ENCODE measurements around the gene PLK1. TPM values are rescaled to one million over a fixed set of nuclear protein-coding genes. Genes with fewer than 3 reads are reported as not detected.

PLK1 gene
- total RNA-seq, 3 donors from 2014 or later: 0.66 to 4.3 (median 1.3) TPM

DNA sequence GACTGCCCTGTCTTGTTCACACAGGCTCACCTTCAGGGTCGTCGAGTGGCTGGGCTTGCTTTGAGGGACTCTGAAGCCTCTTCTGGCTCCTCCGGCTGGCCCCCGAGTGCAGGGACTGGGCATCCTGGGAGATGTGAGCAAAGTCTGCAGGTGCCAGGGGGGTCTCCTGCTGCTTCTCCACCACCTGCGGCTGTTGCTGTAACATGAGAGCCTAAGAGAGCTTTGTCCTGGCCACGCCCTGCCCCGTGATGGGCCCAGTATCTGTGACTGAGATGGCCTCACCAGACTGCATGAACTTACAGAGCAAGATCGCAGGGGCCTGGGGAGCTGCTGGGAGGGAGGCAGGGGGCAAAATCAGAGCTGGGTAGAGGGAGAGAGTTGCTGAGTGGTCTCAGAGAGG is 21.8 kb downstream of the PLK1 start:
- no peaks in the 10 kb centered on the region for H3K9me3 ChIP-seq
- DNase-seq (ENCODE audit: low spot score in 2 of 2): no peak
- H3K36me3 ChIP-seq: no peaks in the 10 kb centered on the region
- no peak overlapping the region for H3K4me3 ChIP-seq
- no peak for TF ChIP-seq POLR2A (IDR thresholded peaks at IDR 0.05)
- TF ChIP-seq, protein P1, sequence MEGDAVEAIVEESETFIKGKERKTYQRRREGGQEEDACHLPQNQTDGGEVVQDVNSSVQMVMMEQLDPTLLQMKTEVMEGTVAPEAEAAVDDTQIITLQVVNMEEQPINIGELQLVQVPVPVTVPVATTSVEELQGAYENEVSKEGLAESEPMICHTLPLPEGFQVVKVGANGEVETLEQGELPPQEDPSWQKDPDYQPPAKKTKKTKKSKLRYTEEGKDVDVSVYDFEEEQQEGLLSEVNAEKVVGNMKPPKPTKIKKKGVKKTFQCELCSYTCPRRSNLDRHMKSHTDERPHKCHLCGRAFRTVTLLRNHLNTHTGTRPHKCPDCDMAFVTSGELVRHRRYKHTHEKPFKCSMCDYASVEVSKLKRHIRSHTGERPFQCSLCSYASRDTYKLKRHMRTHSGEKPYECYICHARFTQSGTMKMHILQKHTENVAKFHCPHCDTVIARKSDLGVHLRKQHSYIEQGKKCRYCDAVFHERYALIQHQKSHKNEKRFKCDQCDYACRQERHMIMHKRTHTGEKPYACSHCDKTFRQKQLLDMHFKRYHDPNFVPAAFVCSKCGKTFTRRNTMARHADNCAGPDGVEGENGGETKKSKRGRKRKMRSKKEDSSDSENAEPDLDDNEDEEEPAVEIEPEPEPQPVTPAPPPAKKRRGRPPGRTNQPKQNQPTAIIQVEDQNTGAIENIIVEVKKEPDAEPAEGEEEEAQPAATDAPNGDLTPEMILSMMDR (IDR thresholded peaks at IDR 0.05): no peak
- TF ChIP-seq POLR2AphosphoS5 (IDR thresholded peaks at IDR 0.05): no peak
- intact Hi-C loops (cut with DNase I; ENCODE audit: low total_unique reads): no loop called here
- H3K27ac ChIP-seq: no peak overlapping the region
- no peaks in the 10 kb centered on the region for H3K27me3 ChIP-seq
- H3K4me1 ChIP-seq: no peaks in the 10 kb centered on the region

DNA sequence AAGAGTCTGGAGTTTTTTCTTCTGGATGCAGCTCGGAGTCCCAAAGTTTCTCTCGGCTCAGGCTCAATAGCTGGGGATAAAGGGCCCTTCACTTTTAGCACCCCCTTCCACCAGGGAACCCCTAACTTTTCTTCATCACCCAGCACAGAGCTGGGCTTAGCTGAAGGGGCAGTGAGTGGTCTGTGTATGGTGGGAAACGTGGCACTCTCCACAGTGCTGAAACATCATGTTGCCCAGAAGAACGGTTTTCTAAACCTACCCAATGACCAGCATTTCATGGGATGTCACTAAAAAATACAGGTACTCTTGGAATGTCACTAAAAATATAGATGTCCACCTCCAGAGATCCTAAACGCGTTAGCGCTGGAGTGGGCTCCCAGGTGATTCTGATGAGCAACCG is 22.4 kb downstream of the PLK1 start:
- Histone ChIP-seq H3K36me3 (no peaks in the 10 kb centered on the region), H3K27ac (no peak overlapping the region), H3K4me1 (no peaks in the 10 kb centered on the region), H3K4me3 (no peak overlapping the region), H3K27me3 (no peaks in the 10 kb centered on the region), H3K9me3 (no peaks in the 10 kb centered on the region)
- TF ChIP-seq POLR2A (IDR thresholded peaks at IDR 0.05) (no peak), POLR2AphosphoS5 (IDR thresholded peaks at IDR 0.05) (no peak)
- TF ChIP-seq, protein P1 (IDR thresholded peaks at IDR 0.05): no peak
- intact Hi-C loops (cut with DNase I; ENCODE audit: low total_unique reads): no loop called here
- no peak for DNase-seq (ENCODE audit: low spot score in 2 of 2)

DNA sequence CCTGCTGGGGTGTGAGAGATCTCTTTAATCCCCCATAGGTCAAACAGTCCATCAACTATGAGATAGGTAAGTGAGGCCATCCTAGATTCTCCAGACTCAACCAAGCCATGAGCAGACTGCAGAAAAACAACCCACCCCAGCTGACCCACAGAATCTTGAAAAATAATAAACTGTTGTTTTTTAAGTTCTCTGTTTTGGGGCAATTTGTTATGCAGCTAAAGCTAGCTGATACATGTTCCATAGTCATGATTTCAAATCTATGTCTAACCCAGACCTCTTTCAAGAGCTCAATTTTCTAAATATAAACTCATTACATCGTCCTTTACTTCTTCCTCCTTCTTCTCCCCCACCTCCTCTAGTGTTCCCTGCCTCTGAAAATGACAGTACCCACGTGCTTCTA is 24.3 kb downstream of the PLK1 start:
- no peak overlapping the region for H3K4me3 ChIP-seq
- H3K27me3 ChIP-seq: no peaks in the 10 kb centered on the region
- no peak for DNase-seq (ENCODE audit: low spot score in 2 of 2)
- no peak for TF ChIP-seq POLR2A (IDR thresholded peaks at IDR 0.05)
- TF ChIP-seq, protein P1 (IDR thresholded peaks at IDR 0.05): no peak
- no peak for TF ChIP-seq POLR2AphosphoS5 (IDR thresholded peaks at IDR 0.05)
- intact Hi-C loops (cut with DNase I; ENCODE audit: low total_unique reads): no loop called here
- H3K4me1 ChIP-seq: no peaks in the 10 kb centered on the region
- no peaks in the 10 kb centered on the region for H3K36me3 ChIP-seq
- H3K27ac ChIP-seq: no peak overlapping the region
- H3K9me3 ChIP-seq: no peaks in the 10 kb centered on the region

DNA sequence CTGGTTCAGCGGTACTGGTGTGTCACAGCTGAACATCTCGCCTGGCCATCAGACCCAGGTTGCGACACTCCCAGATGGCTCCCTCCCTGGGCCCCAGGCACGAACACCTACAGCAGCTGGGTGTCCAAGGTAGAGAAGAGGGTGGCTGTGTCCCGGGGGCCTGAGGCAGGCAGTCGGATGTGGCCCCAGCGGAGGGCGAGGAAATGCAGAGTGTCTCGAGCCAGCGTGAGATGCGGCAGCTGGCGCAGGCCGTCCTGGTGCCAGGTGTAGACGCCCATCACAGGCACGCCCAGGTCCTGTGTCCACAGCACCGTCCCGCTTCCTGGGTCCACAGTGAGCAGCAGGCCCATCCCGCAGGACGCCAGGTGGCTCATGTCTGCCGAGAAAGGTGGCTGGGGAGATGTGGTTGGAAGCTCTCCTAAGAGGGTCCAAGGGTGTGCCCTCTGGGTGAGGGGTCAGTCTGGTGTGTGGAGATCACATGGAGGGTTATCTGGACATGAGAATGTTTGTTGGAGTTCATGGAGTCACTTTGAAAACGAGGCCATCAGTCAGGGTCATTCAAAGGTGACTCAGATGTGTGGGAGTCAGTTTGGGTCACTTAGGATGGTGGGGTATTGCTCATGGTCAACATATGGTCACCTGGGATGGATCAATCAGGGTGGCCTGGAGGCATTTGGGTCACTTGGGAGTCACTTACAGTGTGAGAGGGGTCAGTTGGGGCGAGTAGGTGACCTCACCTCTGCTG is 26.3 kb downstream of the PLK1 start:
- no peak for DNase-seq (ENCODE audit: low spot score in 2 of 2)
- Histone ChIP-seq H3K4me3 (no peak overlapping the region), H3K36me3 (no peaks in the 10 kb centered on the region), H3K9me3 (peaks cover 0 to 12% of the 10 kb centered on the region in 2 donors), H3K27ac (no peak overlapping the region), H3K27me3 (no peaks in the 10 kb centered on the region), H3K4me1 (no peaks in the 10 kb centered on the region)
- TF ChIP-seq POLR2AphosphoS5 (IDR thresholded peaks at IDR 0.05): no peak
- no peak for TF ChIP-seq POLR2A (IDR thresholded peaks at IDR 0.05)
- TF ChIP-seq, protein P1 (IDR thresholded peaks at IDR 0.05): no peak
- intact Hi-C loops (cut with DNase I; ENCODE audit: low total_unique reads): no loop called here

DNA sequence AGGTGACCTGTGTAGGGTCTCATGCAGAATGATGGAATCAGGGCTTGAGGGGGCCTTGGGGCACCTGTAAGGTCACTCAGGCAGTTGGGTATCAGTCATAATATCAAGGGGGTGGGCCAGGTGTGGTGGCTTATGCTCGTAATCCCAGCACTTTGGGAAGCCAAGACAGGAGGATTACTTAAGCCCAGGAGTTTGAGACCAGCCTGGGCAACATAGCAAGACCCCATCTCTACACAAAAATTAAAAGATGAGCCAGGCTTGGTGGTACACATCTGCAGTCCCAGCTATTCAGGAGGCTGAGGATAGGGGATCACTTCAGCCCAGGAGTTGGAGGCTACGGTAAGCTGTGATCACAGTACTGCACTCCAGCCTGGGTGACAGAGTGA is 26.8 kb downstream of the PLK1 start:
- H3K4me3 ChIP-seq: no peak overlapping the region
- DNase-seq (ENCODE audit: low spot score in 2 of 2): no peak
- peaks cover 0 to 16% of the 10 kb centered on the region in 2 donors for H3K9me3 ChIP-seq
- intact Hi-C loops (cut with DNase I; ENCODE audit: low total_unique reads): no loop called here
- no peaks in the 10 kb centered on the region for H3K36me3 ChIP-seq
- TF ChIP-seq, protein P1 (IDR thresholded peaks at IDR 0.05): no peak
- TF ChIP-seq POLR2A (IDR thresholded peaks at IDR 0.05): no peak
- no peak for TF ChIP-seq POLR2AphosphoS5 (IDR thresholded peaks at IDR 0.05)
- no peaks in the 10 kb centered on the region for H3K4me1 ChIP-seq
- no peaks in the 10 kb centered on the region for H3K27me3 ChIP-seq
- no peak overlapping the region for H3K27ac ChIP-seq
